K562 (cell line): ENCODE results near the gene CELSR3. TPM values are rescaled to one million over a fixed set of nuclear protein-coding genes. Genes with fewer than 3 reads are reported as not detected.

Experiments
- CBX3 ChIP-seq, 2 experiments: IDR thresholded peaks; 1 replicate in 1 of 2; 2 replicates in 1 of 2; pipeline ENCODE4 v1.6.1; 2012; ENCODE audit warnings: inconsistent platforms in 2 of 2, low read length in 2 of 2, borderline replicate concordance in 1 of 2, control low read depth in 1 of 2
- CUX1 ChIP-seq: fragments of 200-800 bp; sonication (Bioruptor generic); IDR thresholded peaks from 2 replicates; pipeline ENCODE4 v1.6.1; 2016; ENCODE audit warnings: missing genetic modification characterization, missing compliant biosample characterization
- GATA2 ChIP-seq: sonication (generic); formaldehyde crosslinking; IDR thresholded peaks from 2 replicates; pipeline ENCODE4 v1.4.0; 2020; ENCODE audit warnings: mild to moderate bottlenecking, missing genetic modification reagents
- HIVEP1 ChIP-seq: fragments of 250-450 bp; sonication (Bioruptor Pico); IDR thresholded peaks from 2 replicates; pipeline ENCODE4 v1.4.0; 2020; ENCODE audit warnings: mild to moderate bottlenecking
- MAFK ChIP-seq: IDR thresholded peaks from 2 replicates; pipeline ENCODE4 v1.6.1; 2011; ENCODE audit warnings: low read length, improper control_type of control experiment
- RBBP5 ChIP-seq: fragments of 200-600 bp; sonication (generic); IDR thresholded peaks from 2 replicates; pipeline ENCODE4 v1.6.1; 2012; ENCODE audit warnings: borderline replicate concordance, mild to moderate bottlenecking, low read length, control low read depth, inconsistent platforms; ENCODE audit not compliant: insufficient read depth, poor library complexity, severe bottlenecking
- SAFB ChIP-seq: fragments of 200-400 bp; formaldehyde crosslinking; IDR thresholded peaks from 2 replicates; pipeline ENCODE4 v1.6.1; 2017; ENCODE audit warnings: low read depth, low read length, borderline replicate concordance
- SIN3A ChIP-seq, 2 experiments: fragments of 150-350 bp in 1 of 2; IDR thresholded peaks; 2 replicates each; pipeline ENCODE4 v1.6.1; 2011 to 2016; ENCODE audit warnings: borderline replicate concordance in 2 of 2, low read depth in 2 of 2, low read length in 2 of 2, mild to moderate bottlenecking in 2 of 2, moderate library complexity in 2 of 2; ENCODE audit not compliant: control insufficient read depth in 1 of 2
- polyA plus RNA-seq, 8 experiments: library from polyadenylated mRNA; depleted of rRNA in 4 of 8; stranded (reverse) in 5 of 8; unstranded in 3 of 8; fragments of >200 nt; fragmentation: Nextera tagmentation in 2 of 8; fragmentation: Illumina TruSeq in 1 of 8; extraction: Ambion mirVana in 2 of 8; extraction: Trizol in 1 of 8; gene quantifications; 2 replicates each; pipeline versions ENCODE4 v1.2.1 to v1.2.3, GENCODE V29; 2011 to 2014; ENCODE audit warnings: inconsistent platforms in 1 of 8, missing spikeins in 1 of 8
- total RNA-seq, 7 experiments: library from RNA; depleted of rRNA in 6 of 7; stranded (reverse); fragments of >200 nt in 6 of 7; fragmentation: Illumina TruSeq in 2 of 7; extraction: Trizol in 2 of 7; gene quantifications; 2 replicates each; pipeline versions ENCODE4 v1.2.1 to v1.2.3, GENCODE V29; 2011 to 2021; ENCODE audit warnings: low replicate concordance in 1 of 7

The CELSR3 gene
- total and polyA plus RNA-seq, 9 of the 15 experiments (the other 6 are each of a cell fraction or from before 2014, with no cell fraction given) = 0.10 to 2.7 (median 0.76) TPM

GRCh38 chr3:48696156-48696555 lies 33.5 kb upstream of the CELSR3 start (continued):
- TF ChIP-seq CBX3 (IDR thresholded peaks at IDR 0.05; ENCODE audit: borderline replicate concordance in 1 of 2, low read length in 2 of 2) = no peak
- no peak for TF ChIP-seq SAFB
- TF ChIP-seq MAFK = no peak
- TF ChIP-seq CUX1 (CRISPR knock-in tag) = no peak
- TF ChIP-seq GATA2 (CRISPR knock-in tag) = no peak
- no peak for TF ChIP-seq RBBP5
- TF ChIP-seq SIN3A (IDR thresholded peaks at IDR 0.05; ENCODE audit: borderline replicate concordance in 2 of 2, control insufficient read depth in 1 of 2, low read depth in 2 of 2, low read length in 2 of 2) = no peak
- no peak for TF ChIP-seq HIVEP1 (CRISPR knock-in tag)
